Stimulated activated CD8-positive, alpha-beta memory T cell treated with anti-CD3 and anti-CD28 coated beads, Interleukin-4, amount 100 ng/mL, for 24 hours (primary cell): ENCODE measurements around the gene PCDH1.
A peak's percentile ranks its signal among the peaks of the same experiment; 100 is the strongest.

Experiments
- DNase-seq: peaks from one replicate; pipeline ENCODE4 v3.0.0-alpha.2; 2020; ENCODE audit warnings: low read depth

Gene PCDH1

DNA sequence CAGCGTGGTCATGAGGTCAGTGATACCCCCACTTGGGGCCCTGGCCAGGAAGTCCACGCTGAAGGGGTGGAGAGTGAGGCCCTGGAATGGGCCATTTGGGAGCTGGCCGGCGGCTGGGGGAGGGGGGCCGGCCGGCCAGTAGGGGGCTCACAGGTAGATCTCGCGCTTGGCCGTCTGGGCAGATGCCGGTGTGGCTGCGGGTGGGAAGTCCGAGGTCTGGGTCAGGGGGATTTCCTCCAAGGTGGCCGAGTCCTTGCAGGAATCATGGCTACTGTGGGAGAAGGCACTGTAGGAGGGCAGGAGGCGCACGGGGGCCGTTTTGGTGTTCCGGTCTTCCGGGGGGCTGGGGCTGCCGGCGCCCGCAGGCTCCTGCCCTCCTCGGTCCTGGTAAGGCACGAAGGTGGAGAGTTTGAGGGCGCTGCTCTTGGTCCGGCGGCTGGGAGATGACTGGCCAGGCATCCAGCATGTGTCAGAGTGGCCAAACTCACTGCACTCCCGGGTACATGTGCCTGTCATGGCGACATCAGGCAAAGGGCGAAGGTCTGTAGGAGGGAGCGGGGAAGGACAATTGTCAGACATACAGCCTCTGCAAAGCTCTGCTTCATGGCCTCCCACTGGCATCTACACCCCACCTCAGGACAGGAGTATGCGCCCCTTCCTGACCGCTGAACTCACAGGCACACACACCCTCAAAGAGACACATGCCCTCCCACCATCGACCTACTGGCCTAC is 24.1 kb downstream of the PCDH1 start:
- DNase-seq: no peak

DNA sequence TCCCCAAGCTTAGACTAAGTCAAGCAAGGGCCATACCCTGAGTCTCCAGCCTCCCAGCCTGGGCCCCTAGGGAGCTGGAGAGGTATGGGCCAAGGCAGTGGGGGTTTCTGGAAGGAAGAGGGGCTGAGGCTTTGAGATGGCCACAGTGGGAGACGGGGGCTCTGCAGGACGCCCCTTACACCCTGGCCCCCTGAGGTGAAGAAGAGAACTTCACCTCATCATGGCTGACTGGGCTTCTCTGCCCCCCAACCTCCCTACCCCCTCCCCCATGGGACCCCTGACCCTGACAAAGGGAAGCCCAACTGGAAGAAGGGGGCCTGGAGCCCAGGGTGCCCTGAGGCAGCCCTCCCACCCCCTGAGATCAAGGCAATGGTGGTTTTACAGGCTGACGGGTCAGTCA is 25.8 kb downstream of the PCDH1 start:
- no peak for DNase-seq

DNA sequence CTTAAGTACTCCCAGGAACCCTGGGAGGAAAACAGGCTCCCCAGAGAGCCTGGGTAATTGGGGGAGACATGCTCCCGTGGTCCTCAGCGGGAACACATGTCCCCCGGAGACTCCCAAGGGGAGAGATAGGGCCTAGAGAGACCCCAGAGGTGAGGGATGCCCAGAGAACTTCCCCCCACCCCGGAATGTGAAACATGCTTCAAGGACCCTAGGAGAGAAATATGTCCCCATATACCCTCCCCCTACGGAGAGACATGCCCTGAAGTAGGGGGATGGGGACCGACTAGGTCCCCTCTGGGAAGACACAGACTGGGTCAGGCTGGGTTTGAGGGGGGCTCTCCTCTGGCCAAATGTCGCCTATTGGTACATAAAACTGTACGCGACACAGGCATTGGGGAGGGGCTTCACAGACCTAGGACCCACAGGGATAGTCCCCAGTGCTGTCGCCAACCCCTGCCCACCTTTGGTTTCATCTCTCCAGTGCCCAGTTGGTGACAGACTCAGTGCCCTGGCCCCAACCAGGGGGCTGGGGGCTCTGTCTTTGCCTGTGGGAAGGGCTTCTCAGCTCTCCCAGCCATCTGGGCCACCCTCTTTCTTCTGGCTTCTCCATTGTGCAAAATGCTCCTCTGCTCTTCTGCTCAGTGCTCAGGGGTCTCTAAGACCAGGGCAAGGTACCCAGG is 26.9 kb downstream of the PCDH1 start:
- no peak for DNase-seq

DNA sequence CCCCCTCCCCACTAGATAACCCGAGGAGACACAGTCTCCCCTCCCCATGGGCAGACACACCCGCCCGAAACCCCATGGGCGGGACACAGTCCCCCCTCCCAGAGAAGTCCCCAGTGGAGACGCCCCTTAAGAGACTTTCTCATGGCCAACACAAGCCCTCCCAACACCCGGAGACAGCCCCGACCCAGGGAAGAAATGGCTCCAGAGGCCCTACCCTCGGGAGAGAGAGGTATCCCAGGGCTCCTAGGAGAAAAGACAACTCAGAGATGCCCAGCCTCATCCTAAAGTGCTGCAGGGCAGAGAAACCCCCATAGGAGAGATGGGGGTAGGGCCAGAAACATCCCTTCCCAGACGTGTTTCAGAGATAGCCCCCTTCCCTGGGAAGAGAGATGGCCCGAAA is 27.4 kb downstream of the PCDH1 start:
- DNase-seq: no peak

DNA sequence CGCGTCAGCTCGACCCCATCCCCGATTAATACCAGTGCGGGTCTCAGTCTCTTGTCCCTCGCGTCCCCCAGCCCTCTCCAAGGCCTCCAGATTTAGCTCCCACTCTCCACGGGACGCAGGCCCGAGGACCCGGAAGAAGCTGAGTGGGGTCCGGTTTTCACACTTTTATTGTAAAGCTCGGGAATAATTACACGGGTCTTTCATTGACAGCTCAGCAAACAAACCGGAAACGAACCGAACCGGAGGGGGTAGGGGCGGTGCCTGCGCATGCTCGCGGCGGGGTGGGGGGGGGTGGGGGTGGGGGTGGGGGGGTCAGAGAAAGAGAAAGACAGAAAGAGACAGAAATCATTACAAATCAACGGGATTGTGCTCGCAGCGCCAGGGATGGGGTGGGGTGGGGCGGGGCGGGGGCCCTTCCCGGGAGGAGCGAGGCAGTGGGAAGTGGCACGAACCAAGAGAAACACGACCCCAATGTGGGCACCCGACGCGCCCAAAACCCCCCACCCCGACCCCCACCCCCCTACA is 27.9 kb downstream of the PCDH1 start:
- DNase-seq: peak; percentile 14

DNA sequence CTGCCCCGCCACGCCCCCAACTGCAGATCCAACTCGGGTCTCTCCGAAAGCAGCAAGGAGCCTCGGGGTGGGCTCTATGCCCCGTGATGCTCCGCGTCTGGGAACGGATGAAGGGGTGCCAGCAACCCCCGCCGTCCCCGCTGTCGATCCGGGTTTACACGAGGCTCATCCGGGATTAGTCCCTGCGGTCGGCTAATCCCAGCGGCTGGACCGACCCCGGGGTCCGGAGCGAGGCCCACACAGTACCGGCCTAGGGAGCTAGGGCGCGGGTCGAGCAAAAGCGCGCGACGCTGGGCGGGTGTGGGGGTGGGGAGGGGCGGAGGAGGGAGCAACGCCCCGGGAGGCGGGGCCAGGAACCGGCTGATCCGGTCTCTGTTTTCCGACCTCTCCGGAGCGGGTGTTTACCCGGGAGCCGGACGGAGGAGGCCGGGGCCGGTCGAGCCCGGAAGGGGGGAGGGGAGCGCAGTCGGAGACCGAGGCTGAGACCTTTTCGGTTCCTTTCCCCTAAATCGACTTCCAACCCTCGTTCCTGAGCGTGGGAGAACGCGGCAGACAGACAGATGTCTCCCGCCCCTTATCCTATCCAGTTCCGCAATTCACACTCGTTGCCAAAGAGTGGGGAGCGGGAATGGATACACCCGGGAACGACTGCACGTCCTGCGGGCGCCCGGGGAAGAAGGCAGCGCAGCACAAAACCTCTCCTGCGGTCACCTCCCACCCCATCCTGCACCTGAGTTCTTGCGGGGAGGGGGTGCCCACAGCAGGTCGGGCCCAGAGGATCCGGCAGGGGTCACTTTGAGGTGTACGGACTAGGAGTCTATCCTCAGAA is 28.6 kb downstream of the PCDH1 start:
- DNase-seq: peak; percentile 56

- DNase-seq: peak; percentile 19
These were observed 29.3 kb downstream of the PCDH1 start for GRCh38 chr5:141848744-141849414.

DNA sequence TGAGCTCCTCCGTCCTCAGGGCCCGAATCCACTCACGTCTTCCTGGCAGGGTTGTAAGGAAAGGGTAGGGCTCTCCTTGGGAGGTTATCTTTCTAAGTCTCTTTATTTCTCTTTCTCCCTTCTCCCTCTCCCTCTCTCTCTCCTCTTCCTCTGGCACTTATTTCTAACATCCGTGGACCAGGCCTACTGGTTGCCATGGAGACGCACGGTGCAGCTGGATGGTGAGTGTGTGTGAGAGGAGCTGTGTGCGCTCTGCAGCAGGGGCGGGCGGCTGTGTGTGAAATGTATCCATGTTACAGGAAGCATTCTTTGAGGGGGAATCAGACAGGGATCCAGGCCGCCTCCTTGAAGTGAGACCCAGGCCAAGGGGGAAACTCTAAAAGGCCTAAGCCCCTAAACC is 32.2 kb downstream of the PCDH1 start:
- DNase-seq: no peak

- DNase-seq: no peak
These were observed 32.8 kb downstream of the PCDH1 start for GRCh38 chr5:141845371-141845851.

GRCh38 chr5:141844414-141845097 is 33.7 kb downstream of the PCDH1 start:
- DNase-seq: no peak

GRCh38 chr5:141843156-141843927 is 34.9 kb downstream of the PCDH1 start:
- no peak for DNase-seq

DNA sequence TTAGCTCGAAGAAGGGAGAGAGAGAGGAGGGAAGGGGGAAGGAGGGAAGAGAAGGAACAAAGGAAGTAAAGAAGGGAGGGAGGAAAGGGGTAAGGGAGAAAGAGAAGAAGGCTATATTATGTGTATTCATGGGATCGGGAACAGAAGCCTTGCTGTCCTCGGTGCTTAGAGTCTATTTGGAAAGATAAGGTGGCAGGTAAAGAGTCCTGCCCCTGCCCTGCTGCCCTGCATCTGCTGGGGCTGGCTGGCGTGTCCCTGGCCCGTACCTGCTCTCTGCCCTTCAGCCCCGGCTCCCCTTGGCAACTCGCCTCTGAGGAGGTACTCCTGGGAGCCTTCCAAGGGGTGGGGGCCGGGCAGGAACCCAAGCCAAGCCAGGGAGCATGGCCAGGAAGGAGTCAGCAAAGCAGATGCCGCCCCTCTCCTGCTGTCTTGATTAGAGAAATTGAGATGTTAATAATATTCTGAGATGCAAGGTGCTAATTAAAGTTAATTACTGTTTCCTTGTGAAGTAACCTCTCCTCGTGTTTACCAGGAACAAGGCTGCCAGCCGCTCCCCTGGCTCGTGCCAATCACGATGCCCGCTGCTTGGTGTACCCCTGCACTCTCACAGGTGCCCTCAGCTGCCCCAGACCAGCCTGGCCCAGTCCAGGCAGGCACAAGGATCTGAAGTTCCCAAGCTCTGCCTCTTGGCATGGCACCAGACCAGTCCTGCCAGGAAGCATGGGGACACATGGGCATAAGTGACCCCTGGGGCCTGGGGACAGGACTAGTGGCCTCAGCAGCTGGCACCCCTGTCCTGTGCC is 36.6 kb downstream of the PCDH1 start:
- no peak for DNase-seq

- no peak for DNase-seq
These were observed 37.3 kb downstream of the PCDH1 start for GRCh38 chr5:141840826-141841360.

DNA sequence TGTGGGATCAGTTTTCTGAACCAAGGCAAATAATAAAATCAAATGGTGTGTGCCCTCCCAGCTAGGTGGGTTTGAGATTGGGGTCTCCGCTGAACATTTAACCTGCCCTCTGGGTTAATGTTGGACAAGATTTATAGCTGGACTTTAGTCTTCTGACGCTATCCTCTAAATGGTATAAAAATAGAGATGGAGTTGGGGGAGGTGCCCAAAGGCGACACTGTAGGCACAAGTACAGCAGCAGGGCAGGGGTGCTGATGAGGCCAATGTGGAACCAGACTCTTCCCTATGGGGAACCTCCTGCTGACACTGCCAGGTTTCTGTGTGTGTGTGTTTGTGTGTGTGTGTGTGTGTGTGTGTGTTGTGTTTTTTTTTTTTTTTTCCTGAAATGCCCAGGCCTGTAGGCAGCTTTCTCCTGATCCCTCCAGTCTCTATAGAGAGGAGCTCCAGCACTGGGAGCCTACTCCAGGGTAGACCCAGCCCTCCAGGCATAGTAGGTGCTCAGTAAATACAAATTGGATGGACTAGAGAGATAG is 37.9 kb downstream of the PCDH1 start:
- no peak for DNase-seq

DNA sequence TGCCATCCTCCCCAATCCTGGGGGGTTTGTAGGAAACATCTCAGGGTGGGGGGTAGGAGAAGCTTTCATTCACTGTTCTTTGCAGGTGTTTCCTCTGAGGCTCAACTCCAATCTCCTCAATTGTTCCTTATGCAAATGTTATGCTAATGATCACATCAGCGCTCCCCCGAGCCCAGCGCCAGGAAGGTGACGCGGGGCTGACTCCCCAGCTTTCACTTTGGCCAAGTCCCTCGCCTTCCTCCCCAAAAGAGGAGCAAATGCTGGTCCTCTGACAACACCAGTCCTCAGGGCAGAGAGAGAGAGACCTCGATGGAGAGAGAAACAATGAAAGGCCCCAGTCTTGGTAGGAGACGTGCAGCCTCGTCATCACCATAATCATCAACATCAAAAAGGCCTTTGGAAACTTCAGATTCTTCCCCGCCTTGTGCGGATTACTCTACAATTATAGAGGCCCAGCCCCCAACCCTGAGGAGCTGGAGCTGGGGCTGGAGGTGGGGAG is 39.1 kb downstream of the PCDH1 start:
- DNase-seq: no peak

DNA sequence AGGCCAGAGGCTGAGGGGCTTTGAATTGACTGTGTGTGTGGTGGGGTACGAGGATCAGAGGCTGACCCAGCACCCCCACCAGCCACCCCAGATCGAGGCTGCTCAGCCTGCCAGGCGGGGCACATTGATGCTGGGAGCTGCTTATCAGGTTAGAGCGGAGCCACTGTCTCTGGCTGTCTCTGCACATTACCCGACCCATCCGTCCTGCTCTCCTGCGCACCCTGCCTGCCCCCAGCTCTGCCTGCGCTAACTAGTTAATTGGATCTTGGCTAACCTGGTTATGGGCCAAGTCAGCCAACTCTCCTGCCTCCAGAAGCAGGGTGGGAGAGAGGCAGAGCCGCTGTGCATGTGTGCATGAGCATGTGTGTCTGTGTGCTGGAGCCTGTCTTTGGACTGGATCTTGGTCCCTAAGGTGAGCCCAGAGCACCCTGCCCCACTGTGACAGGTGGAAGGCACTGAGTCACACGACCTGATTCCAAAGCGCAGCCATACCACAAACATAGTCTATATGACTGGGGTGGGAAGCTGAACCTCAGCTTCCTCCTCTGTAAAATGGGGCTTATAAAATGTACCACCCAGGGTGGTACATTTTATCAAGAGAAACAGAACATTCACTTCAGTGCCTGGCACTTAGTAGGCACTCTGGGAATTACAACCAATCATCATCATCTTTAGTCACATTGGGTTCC is 39.7 kb downstream of the PCDH1 start:
- DNase-seq: no peak

GRCh38 chr5:141835928-141836670 is 42.1 kb downstream of the PCDH1 start:
- no peak for DNase-seq

DNA sequence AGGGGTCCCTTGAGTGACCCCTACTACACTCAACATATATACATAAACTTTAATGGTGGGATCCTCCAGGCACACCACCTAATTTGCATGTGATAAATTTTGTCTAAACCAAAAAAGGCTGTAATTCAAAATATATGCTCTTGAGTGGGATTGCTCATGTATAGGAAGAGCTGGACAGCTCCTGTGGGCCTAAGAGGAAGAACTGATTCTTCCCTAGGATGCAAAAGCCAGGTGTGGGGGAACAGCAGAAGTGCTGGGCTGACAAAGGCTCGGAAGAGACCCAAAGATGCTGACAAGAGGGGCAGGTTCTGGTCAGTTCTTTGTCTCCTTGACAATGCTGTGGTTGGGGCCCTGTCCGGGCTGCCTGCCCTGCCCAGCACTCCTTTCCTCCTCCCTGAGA is 43.9 kb downstream of the PCDH1 start:
- no peak for DNase-seq
